Measurements from ENCODE around the gene ULBP2.

DNA sequence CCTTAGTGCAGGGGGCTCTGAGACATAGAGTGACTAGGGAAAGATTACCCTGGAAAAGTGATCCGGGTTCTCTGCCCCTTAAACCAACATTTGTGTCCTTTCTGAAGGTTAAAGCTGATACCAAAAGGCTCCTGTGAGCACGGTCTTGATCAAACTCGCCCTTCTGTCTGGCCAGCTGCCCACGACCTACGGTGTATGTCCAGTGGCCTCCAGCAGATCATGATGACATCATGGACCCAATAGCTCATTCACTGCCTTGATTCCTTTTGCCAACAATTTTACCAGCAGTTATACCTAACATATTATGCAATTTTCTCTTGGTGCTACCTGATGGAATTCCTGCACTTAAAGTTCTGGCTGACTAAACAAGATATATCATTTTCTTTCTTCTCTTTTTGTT is 6.8 kb downstream of the ULBP2 start:
- TF ChIP-seq POLR2A (IDR thresholded peaks at IDR 0.05) (no peak), CTCF (IDR thresholded peaks at IDR 0.05) (no peak)
